Endothelial cell of umbilical vein (primary cell): Measurements from ENCODE around the gene PLA2R1. TPM values are rescaled to one million over a fixed set of nuclear protein-coding genes. Genes with fewer than 3 reads are reported as not detected.

ENCODE experiments used
- BruUV-seq: library from RNA; stranded (reverse); fragments of 400-500 nt; replicated peaks from 2 replicates; lab custom pipeline; 2021; lab: Mats Ljungman, UMichigan
- CTCF ChIA-PET: fragments of 300-600, 350-600 bp; sonication (Branson Sonifier 250); formaldehyde crosslinking; loops from one replicate; lab custom pipeline; 2021; ENCODE audit warnings: antibody characterized with exemption, inconsistent platforms; lab: Charles Lee
- POLR2A ChIA-PET: fragments of 300-600, 350-600 bp; sonication (Branson Sonifier 250); formaldehyde crosslinking; loops from one replicate; lab custom pipeline; 2021; ENCODE audit warnings: antibody characterized with exemption, inconsistent platforms; lab: Charles Lee
- DNase-seq: peaks from one replicate; pipeline ENCODE4 v3.0.0-alpha.2; 2011; ENCODE audit warnings: low read depth, low spot score
- FAIRE-seq: peaks from 2 replicates; lab custom pipeline; 2011; peaks lifted over from hg19 to GRCh38; lab: Jason Lieb, UNC
- H2AFZ ChIP-seq: 2 replicates; pipeline ENCODE4 v1.6.0; 2012; ENCODE audit warnings: low read depth, low read length, control low read depth, inconsistent platforms
- H3K27ac ChIP-seq: 2 replicates; pipeline ENCODE4 v1.5.1; 2011; ENCODE audit warnings: low read depth, mild to moderate bottlenecking, control low read depth, low read length, moderate library complexity; ENCODE audit not compliant: insufficient read depth
- H3K27me3 ChIP-seq, 2 experiments: 2 replicates each; pipeline versions ENCODE4 v1.6.0 to v1.6.1; 2011; ENCODE audit warnings: low read length in 2 of 2, mixed read lengths in 1 of 2; ENCODE audit not compliant: control insufficient read depth in 2 of 2, insufficient read depth in 2 of 2
- H3K36me3 ChIP-seq, 2 experiments: 2 replicates in 1 of 2; 3 replicates in 1 of 2; pipeline ENCODE4 v1.5.1; 2011; ENCODE audit warnings: low read length in 2 of 2, mild to moderate bottlenecking in 1 of 2, moderate library complexity in 1 of 2; ENCODE audit not compliant: control insufficient read depth in 2 of 2, insufficient read depth in 2 of 2; ENCODE audit errors: extremely low read depth in 1 of 2
- H3K4me1 ChIP-seq: 3 replicates; pipeline ENCODE4 v1.5.1; 2011; ENCODE audit warnings: mild to moderate bottlenecking, low read length; ENCODE audit not compliant: control insufficient read depth, insufficient read depth; ENCODE audit errors: extremely low read depth
- H3K4me2 ChIP-seq: 2 replicates; pipeline ENCODE4 v1.6.1; 2011; ENCODE audit warnings: low read length, control low read depth, mixed read lengths; ENCODE audit not compliant: insufficient read depth
- H3K4me3 ChIP-seq, 3 experiments: fragments of 200-600 bp in 1 of 3; sonication (generic), shearing (Covaris generic) in 1 of 3; replicated peaks in 1 of 3; 2 replicates each; pipeline ENCODE4 v1.5.1; 2011 to 2016; ENCODE audit warnings: control low read depth in 3 of 3, low read length in 3 of 3, mild to moderate bottlenecking in 2 of 3, inconsistent platforms in 1 of 3, low read depth in 1 of 3, moderate library complexity in 1 of 3; ENCODE audit not compliant: insufficient read depth in 1 of 3
- H3K79me2 ChIP-seq: 2 replicates; pipeline ENCODE4 v1.6.0; 2012; ENCODE audit warnings: low read length, inconsistent platforms; ENCODE audit not compliant: control insufficient read depth, insufficient read depth
- H3K9ac ChIP-seq: replicated peaks from 2 replicates; pipeline ENCODE3; 2011; ENCODE audit warnings: low read length, control low read depth; ENCODE audit not compliant: insufficient read depth; ENCODE audit errors: extremely low read depth
- H3K9me1 ChIP-seq: replicated peaks from 3 replicates; pipeline ENCODE4 v1.6.0; 2011; ENCODE audit warnings: mild to moderate bottlenecking, low read length; ENCODE audit not compliant: control insufficient read depth, insufficient read depth; ENCODE audit errors: extremely low read depth
- H3K9me3 ChIP-seq: replicated peaks from 2 replicates; pipeline ENCODE4 v1.5.1; 2012; ENCODE audit warnings: low read length, inconsistent platforms; ENCODE audit not compliant: control insufficient read depth, insufficient read depth
- H4K20me1 ChIP-seq: replicated peaks from 2 replicates; pipeline ENCODE3; 2011; ENCODE audit warnings: mild to moderate bottlenecking, low read length; ENCODE audit not compliant: control insufficient read depth, insufficient read depth; ENCODE audit errors: extremely low read depth
- CTCF ChIP-seq, 2 donors: IDR thresholded peaks; 1 replicate in 1 of 2; 2 replicates in 1 of 2; pipeline ENCODE4 v1.5.1; 2011; ENCODE audit warnings: low read length in 2 of 2, mild to moderate bottlenecking in 2 of 2, moderate library complexity in 2 of 2, control low read depth in 1 of 2, inconsistent platforms in 1 of 2, low read depth in 1 of 2; ENCODE audit not compliant: insufficient read depth in 1 of 2; ENCODE audit errors: extremely low read depth in 1 of 2
- EZH2 ChIP-seq: IDR thresholded peaks from 2 replicates; pipeline ENCODE4 v1.6.1; 2012; ENCODE audit warnings: borderline replicate concordance, low read depth, mild to moderate bottlenecking, moderate library complexity, low read length, inconsistent platforms; ENCODE audit not compliant: severe bottlenecking
- FOS ChIP-seq: IDR thresholded peaks from 2 replicates; pipeline ENCODE4 v1.6.1; 2011; ENCODE audit warnings: mild to moderate bottlenecking, low read length, moderate library complexity, borderline replicate concordance; ENCODE audit not compliant: insufficient read depth
- GATA2 ChIP-seq: IDR thresholded peaks from 2 replicates; pipeline ENCODE4 v1.7.0; 2011; ENCODE audit warnings: low read depth, mild to moderate bottlenecking, moderate library complexity, mixed read lengths, low read length; ENCODE audit not compliant: insufficient read length, insufficient read depth
- JUN ChIP-seq: IDR thresholded peaks from 2 replicates; pipeline ENCODE4 v1.6.1; 2011; ENCODE audit warnings: borderline replicate concordance, low read depth; ENCODE audit not compliant: insufficient read length, insufficient read depth
- MAX ChIP-seq: IDR thresholded peaks from 2 replicates; pipeline ENCODE4 v1.6.1; 2011; ENCODE audit not compliant: insufficient read depth, insufficient read length
- MYC ChIP-seq: IDR thresholded peaks from one replicate; pipeline ENCODE4 v1.6.1; 2011; ENCODE audit warnings: mild to moderate bottlenecking, low read depth, low read length
- POLR2A ChIP-seq: IDR thresholded peaks from 2 replicates; pipeline ENCODE4 v1.6.1; 2012; ENCODE audit warnings: low read depth, mild to moderate bottlenecking, control low read depth, low read length
- POLR2AphosphoS5 ChIP-seq: IDR thresholded peaks from 2 replicates; pipeline ENCODE4 v1.6.1; 2012; ENCODE audit warnings: low read depth, mild to moderate bottlenecking, control low read depth, low read length, moderate library complexity; ENCODE audit not compliant: insufficient read depth
- dilution Hi-C: fragments of 300-500 bp; cut with MboI; formaldehyde crosslinking; loops from one replicate; pipeline ENCODE4 v1.15.0; 2019; ENCODE audit warnings: low sequenced_read_pairs; ENCODE audit not compliant: extremely low pct_ligation_motif_present
- intact Hi-C: fragments of 100-400 bp; cut with micrococcal nuclease; formaldehyde crosslinking; loops from one replicate; pipeline ENCODE4 v1.10.0; 2022
- polyA plus RNA-seq, 4 experiments: library from polyadenylated mRNA; depleted of rRNA in 3 of 4; stranded (reverse) in 3 of 4; unstranded in 1 of 4; fragments of >200 nt; gene quantifications; 2 replicates each; pipeline versions ENCODE4 v1.2.1 to v1.2.3, GENCODE V29; 2011 to 2012; ENCODE audit warnings: missing spikeins in 1 of 4
- total RNA-seq: library from RNA; stranded (reverse); gene quantifications from 2 replicates; pipeline ENCODE4 v1.2.3, GENCODE V29; 2021

The PLA2R1 gene
- total and polyA plus RNA-seq, 2 donors (not counting 3 experiments of a cell fraction or from before 2014, with no cell fraction given): 6.9 to 14.4 TPM

DNA sequence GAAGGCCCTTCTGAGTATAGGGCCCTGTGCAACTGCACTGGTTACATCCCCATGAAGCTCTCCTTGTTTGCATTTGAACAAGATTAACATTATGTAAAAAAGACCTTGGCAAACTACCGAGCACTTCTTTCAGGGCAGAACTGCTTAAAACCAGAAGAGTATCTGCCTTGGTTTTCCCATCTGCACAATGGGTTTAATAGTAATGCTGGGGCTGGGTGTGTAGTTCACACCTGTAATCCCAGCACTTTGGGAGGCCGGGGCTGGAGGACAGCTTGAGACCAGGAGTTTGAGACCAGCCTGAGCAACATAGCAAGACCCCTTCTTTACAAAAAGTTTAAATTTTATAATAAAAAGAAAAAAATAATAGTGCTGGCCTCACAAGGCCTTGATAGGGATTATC, 8.5 kb downstream of the PLA2R1 start:
- TF ChIP-seq JUN: no peak
- TF ChIP-seq POLR2AphosphoS5: no peak
- no peak for TF ChIP-seq CTCF (IDR thresholded peaks at IDR 0.05; ENCODE audit: extremely low read depth in 1 of 2, insufficient read depth in 1 of 2, low read depth in 1 of 2, low read length in 2 of 2)
- TF ChIP-seq MAX: no peak
- TF ChIP-seq POLR2A: no peak
- no peak for TF ChIP-seq EZH2
- TF ChIP-seq FOS: no peak
- no peak for TF ChIP-seq MYC
- no peak for TF ChIP-seq GATA2
- no peak for FAIRE-seq
- Histone ChIP-seq H3K79me2 (peaks cover 31% of the 10 kb centered on the region), H3K4me2 (no peak overlapping the region), H3K9me1 (no peaks in the 10 kb centered on the region), H3K9ac (no peak overlapping the region), H3K4me3 (no peak overlapping the region), H3K36me3 (no peaks in the 10 kb centered on the region), H3K9me3 (no peaks in the 10 kb centered on the region), H3K27me3 (no peaks in the 10 kb centered on the region), H3K4me1 (peaks cover 25% of the 10 kb centered on the region), H4K20me1 (no peaks in the 10 kb centered on the region), H2AFZ (no peak overlapping the region), H3K27ac (no peak overlapping the region)
- dilution Hi-C loops (no loop called here), intact Hi-C loops (no loop called here)
- ChIA-PET CTCF (interaction anchor here (2.3 kb wide), 1 partner anchor 13 kb away, joined by 6 read pairs; no protein-coding TSS in a partner anchor), POLR2A (no interaction called here)
- DNase-seq: no peak
- BruUV-seq: no TSS peak
